HG03025 (cell line): ENCODE measurements around the gene DUSP19.

Experiments
- ATAC-seq: cut with Tn5 transposase; IDR thresholded peaks from one replicate; pipeline ENCODE4 v1.9.1; 2021; ENCODE audit warnings: mild to moderate bottlenecking, moderate library complexity; ENCODE audit not compliant: unreplicated experiment, low FRiP score

DUSP19 gene

DNA sequence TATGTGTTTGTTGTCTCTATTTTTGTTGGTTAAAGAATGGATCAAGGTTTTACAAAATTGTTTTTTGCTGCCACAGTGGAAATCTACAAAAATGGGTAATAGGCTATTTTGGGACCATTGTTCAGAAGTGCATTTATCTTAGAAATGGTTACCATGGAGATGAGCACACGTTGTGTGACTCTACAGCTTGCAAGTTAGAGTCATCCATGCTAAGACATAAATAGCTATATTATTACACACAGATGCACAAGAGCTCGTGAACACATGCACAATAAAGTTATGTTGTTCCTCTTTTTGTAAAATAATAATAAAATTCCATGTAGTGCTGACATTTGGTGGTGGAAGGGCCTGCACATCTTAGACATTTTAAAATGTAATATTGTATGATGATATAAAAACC, 15.5 kb upstream of the DUSP19 start:
- ATAC-seq: no peak

DNA sequence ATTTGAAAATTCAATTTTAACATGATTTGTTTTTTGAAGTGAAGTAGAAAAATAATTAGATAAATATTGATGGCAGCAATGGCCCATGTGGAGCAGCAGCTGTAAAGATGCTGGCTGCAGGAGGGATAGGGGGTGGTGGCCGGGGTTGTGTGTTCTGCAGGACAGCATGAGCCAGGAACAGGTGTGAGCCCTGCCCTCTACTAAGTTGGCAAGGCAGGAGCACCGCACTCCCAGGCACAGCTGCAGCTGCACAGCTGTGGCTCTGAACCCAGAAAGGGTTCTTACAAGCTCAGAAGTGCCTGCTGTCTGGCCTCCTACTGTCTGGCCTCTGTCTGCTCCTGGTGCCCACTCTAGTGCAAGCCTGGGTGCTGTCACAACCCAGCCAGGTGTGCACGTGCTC, 10.0 kb upstream of the DUSP19 start:
- no peak for ATAC-seq

DNA sequence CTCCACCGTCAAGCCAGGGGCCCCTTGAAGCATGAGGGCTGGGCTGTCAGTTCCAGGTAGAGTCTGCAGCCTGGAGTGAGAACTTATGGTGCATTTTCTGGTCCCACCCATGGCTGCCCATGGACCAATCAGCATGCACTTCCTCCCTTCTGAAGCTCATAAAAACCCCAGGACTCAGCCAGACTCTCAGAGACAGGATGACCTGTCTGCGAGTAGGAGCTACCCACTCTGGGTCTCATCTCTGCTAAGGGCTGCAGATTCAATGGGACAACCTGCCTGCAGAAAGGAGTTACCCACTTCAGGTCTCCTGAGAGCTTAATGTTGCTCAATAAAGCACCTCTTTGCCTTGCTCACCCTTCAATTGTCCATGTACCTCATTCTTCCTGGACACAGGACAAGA, 9.4 kb upstream of the DUSP19 start:
- ATAC-seq: no peak

DNA sequence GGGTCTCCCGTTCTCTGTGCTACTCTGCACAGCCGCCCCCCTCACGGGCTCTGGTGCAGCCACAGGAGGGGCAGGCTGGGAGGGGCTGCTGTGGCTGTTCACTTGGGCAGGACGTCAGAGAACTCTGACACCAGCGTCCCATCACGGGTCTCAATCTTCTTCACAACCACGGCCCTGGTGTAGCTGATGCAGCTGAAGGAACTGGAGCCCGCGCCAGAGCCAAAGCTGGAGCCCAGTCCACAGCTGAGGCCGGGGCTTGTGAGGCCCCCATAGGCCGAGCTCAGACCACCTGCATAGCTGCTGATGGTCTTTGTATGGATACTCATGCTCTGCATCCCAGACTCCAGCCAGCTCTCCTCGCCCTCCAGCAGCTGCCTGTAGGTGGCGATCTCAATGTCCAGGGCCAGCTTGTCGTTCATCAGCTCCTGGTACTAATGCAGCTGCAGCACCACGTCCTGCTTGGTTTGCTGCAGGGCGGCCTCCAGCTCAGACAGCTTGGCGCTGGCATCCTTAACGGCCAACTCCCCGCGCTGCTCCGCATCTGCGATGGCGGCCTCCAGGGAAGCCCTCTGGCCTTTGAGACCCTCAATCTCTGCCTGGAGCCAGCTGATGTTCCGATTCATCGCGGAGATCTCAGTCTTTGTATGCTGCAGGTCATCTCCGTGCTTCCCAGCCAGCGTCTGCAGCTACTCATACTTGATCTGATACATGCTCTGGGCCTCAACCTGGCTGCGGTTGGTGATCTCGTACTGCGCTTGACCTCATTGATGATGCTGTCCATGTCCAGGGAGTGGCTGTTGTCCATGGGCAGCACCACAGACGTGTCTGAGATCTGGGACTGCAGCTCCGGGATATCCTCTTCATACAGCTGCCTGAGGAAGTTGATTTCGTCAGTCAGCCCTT, 7.4 kb upstream of the DUSP19 start:
- no peak for ATAC-seq

DNA sequence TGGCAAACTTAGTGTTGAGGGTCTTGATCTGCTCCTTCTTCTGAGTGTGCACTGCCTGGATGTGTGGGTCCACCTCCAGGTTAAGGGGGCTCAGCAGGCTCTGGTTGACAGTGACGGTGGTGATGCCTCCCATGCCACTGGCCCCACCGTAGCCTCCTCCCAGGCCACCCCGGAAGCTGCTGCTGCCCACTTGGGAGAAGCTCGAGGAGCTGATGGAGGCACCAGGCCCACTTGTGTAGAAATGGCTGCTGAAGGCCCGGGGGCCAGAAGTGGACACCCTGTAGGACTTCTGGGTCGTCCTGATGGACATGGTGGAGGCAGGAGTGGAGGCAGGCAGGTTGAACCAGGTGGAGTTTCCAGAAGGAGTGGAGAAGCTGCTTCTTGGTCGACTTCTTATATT, 6.4 kb upstream of the DUSP19 start:
- ATAC-seq: no peak

DNA sequence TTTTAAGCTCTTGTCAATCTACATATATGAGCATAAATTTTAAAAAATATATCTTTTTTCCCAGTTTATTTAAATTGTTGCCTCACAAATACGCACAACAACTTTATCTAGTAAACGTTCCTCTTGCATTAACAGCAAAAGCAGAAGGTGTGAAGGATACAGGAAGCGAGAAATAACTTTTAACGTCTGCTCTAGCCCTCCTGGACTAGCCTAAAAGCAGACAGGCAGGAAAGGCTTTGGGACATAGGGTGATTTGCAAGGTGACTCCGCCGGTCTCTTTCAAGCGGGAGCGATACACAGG, 434 bp upstream of the DUSP19 start:
- ATAC-seq: no peak

DNA sequence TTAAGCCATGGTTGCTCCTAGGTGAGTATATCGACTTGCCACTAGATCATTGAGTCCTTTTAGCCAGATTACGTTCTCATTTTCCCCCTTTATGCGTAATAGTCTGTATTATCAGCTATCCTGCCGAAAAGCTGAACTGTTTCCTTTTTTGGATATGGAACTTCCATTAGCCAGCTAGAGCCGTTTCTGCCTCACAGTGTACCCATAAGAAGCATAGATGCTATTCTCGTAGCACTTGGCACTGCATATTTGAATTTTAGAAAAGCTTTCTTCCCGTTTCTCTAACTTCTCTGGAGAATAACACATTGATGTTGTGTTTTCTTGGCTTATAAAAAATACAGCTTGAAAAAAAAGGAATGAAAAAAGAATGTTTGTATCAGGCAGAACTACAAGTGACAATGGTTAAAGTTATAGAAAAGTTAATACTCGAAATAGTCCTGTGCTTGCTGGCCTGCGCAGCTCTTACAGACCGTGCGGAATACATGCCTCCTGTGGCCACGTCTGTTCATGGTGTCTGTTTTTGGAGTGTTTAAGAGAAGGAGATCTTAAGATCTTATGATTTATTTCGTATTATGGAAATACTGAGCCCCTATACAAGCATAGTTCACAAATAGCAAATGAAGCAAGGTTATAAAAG, 710 bp downstream of the DUSP19 start:
- ATAC-seq: peak; percentile 9

DNA sequence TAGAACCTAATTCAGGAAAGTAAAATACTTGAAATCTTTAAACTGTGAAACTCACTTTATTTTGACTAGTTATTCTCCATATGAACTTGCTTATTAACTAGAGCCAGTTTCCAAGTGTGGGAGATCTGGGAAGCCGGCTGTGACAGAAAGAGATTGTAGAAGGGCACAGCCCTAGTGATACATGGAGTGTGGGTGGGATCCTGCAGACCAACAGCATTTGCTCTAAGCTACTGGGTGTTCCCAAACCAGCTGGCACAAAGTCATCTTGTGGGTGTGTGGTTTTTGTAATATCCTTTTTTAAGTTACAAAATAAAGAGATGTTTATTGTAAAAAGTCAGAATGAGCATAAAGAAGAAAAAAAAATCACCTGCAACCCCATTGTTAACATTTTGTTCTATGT, 3.4 kb downstream of the DUSP19 start:
- no peak for ATAC-seq

DNA sequence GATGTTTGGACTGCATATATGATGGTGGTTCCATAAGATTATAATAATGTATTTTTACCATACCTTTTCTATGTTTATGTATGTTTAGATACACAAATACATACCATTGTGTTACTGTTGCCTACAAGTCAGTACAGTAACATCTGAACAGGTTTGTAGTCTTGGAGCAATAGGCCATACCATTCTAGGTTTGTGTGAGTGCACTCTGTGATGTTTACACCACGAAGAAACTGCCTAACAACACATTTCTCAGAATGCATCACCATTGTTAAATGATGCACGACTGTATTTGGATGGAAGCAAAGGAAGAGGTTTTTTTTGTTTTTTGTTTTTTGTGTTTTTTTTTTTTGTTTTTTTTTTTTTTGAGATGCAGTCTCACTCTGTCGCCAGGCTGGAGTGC, 9.5 kb downstream of the DUSP19 start:
- no peak for ATAC-seq

DNA sequence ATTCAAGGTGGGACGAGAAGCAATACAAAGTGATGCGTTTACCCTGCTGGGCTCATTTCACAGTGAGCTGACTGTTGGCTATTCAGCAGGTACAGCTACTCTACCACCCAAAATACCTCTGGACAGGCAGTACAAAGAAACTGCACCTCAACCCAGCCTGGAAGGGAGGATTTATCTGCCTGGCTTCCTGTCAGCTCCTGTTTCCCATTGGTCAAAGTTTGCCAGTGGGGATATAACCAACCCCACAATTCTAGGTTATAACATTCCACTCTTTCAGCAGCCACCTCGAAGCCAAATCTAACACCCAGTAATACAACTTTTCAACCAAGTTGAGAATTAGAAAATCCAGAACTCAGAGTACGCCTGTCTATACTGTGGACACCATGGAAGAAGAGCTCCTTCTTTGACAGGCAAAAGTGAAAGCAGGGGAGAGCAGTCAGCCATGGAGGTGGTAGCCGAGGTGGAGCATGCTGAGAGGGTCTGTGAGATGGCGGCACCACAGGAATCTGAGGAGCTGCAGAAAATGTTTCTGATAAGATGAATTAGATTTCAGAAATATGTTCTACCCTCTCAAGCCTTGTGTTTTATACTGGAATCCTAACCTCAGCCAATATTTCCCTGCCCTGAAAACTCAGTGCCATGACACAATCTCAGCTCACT, 10.8 kb downstream of the DUSP19 start:
- no peak for ATAC-seq

DNA sequence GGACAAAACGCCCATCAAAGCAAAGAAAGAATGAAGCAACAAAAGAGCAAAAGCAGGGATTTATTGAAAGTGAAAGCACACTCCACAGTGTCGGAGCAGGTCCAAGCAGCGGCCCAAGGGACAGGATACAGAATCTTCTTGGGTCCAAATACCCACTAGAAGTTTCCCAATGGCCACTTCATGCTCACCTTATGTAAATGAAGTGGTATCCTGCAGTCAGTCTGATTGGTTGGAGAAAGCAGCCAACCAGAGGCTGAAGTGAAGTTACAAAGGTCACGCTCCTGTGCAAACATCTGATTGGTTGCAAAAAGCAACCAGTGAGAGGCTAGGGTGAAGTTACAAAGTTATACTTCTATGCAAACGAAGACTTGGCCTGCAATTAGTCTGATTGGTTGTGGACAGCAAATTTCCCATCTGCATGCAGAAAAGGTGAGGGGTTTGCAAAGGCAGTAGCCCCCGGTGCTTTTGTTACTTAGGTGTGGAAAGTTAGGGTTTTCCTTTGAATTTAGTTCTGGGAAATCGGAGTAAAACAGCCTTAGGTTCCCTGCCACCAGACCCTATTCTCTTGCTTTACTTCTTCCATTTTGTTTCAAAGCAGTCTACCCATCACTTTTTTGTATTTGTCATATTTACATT, 12.9 kb downstream of the DUSP19 start:
- no peak for ATAC-seq

DNA sequence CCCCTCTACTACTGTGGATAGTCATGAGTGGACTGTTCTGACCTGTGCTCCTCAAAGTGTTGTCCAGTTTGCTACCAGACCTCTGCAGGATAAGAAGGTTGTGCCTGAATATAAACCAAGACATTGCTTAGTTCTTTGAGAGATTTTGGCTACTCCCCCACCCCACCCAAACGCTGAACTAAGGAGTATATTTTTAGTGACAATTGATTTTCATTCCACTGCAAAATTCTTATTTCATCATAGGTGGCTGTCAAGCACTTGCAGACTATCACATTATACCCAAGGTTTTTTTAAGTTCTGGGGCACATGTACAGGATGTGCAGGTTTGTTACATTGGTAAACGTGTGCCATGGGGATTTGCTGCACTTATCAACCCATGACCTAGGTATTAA, 13.4 kb downstream of the DUSP19 start:
- ATAC-seq: no peak

DNA sequence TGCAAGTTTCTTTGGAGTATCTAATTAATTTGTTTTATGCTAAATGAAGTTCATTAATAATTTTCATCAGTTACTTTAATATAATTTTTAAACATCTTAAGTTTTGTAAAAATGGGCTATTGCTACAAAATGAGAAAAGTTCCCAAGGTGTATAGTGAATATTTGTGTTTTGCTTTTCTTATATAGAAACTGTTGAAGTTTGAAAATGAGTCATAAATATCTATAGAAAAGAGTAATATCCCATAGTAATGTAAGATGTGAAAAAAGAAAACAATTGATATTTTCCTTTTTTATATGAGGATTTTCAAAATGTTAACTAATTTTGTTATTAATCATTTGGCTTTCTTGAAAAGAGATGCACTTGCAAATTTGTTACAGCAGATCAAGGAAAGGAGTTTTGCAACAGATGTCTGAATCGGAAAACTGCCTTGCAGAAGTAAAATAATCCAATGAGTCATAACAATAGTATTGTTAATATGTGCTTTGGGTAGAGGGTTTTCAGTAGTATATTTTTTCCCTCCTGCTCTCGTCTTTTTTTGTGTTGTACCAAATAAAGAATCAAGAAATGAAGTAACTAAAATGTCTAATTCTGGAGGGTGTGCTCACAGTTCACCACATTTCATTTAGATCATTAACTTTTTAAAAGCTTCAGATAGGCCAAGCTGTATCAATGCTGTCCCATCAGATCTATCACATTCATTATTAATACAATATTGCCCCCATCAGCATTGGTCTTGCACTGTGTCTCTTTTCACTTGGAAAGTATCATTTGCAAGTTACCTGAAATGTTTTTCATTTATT, 15.5 kb downstream of the DUSP19 start:
- ATAC-seq: peak; percentile 58

DNA sequence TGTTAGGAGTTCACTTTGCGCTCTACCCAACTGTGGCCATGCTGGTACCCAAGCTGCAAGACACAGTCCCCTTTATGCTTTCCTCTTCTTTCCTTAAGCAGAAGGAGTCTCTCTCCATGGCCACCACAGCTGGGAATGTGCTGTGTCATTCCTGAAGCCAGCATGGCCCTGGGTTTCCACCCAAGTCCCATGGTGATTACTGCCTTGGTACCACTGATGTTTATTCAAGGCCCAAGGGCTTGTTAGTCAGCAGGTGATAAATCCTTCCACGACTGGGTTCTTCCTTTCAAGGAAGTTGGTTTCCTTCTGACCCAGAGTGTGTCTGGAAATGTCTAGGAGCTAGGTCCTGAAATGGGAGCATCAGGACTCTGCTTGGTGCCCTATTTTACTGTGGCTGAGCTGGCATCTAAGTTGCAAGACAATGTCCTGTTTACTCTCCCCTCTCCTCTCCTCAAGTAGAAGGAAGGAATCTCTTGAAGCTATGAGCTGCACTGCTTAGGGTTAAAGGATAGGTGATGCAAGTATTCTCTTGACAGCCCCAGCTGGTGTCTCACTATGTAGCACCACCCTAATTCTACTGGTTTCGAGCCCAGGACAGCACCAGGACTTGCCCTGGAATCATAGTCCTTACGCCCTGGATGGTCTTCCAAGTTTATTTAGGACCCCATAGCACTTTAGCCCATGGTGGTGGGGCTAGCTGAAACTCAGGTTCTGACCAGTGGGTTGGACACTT, 27.0 kb downstream of the DUSP19 start:
- no peak for ATAC-seq

DNA sequence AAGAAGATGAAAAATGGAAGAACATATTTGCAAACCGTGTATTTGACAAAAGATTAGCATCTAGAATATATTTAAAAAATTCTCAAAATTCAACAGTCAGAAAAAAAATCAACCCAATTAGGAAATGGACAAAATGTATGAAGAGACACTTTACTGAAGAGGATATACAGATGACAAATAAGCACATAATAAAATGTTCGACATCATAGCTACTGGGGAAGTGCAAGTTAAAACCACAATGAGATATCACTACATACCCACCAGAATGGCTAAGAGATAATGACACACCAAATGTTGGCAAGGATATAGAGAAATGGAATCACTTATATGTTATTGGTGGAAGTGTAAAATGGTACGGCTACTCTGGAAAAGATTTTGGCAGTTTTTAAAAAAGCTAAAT, 34.0 kb downstream of the DUSP19 start:
- ATAC-seq: no peak

DNA sequence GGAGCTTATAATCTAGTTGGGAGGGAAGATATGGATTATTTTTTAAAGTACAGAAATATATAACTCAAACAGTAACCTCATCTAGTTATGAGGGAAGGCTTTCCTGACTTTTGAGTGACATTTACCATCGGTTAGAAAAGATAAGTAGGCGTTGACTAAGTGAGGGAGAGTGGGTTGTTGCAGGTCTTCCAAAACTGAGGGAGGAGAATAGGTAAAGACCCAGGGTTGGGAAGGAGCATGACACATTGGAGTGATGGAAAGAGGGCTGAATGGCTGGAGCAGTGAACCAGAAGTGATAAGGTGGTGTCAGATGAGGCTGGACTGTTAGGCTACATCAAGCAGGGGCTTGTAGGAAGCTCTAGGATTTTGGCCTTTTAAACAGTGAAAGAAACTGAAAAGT, 35.1 kb downstream of the DUSP19 start:
- no peak for ATAC-seq

DNA sequence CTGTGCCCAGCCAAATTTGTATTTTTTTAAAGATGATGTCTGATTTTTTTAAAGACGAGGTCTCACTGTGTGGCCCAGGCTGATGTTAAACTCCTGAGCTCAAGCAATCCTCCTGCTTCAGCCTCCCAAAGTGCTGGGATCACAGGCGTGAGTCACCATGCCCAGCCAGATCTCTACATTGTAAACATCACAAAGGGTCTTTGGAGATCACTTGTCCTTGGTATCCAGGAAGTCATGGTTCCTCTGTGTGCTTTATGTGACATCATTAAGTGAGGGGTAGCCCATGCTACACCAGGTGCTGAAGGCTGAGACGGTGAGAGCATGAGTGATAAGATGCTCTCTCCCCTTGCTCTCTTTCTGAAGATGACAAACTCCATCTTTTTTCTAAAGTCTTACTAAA, 38.7 kb downstream of the DUSP19 start:
- ATAC-seq: no peak

DNA sequence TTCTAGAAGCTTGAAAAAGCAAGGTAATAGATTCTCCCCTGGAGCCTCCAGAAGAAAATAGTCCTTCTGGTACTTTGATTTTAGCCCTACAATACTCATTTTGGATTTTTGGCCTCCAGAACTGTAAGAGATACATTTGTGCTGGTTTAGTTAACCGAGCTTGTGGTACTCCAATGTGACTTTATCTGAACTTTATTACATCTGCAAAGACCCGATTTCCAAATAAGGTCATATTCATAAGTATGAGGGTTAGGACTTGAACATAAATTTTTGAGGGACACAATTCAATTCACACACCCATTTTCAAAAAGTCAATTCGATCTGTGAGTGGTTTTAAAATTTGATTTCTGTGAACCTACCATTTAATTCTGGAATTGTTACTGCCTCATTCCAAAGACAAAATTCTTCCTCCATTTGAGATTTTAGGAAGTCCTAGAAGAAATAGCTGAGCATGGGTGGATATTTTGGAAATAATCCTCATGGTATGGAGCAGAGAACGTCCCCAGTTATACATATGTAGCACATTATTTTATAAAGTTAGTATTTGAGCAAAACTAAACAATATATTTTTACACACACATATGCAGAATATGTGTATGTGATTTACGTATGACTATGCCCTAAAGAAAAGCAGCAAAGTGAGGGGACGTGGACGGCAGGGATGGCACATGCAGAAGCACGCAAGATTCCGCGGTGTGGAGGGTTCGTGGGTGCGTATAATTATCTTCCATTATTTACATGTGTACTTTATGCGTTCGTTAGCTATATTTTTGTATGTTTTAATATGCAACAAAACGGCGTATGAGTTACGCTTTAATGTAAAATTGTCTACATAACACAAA, 44.8 kb downstream of the DUSP19 start:
- no peak for ATAC-seq

DNA sequence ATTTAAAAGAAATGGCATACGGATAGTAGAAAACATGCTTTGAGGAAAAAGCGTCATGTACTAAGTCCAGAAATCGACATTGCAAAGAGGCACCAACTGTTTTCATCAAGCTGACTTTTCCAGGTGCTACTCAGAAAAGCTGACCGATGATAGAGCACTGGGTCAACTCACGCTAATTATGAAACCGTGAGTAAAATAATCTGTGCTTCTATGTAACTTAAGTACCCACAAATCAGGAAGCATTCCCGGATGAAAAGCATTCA, 45.3 kb downstream of the DUSP19 start:
- peak; percentile 45 for ATAC-seq
